ENCODE results near the gene APBA3.
"Not testable (repeated sequence)": the region's sequence is repeated elsewhere in the genome, so short reads cannot be mapped to it uniquely, and the experiment has no call there.

The APBA3 gene

GRCh38 chr19:3771000-3771905 is 9.8 kb upstream of the APBA3 start:
- no peak for DNase-seq

GRCh38 chr19:3770136-3770999 is 8.9 kb upstream of the APBA3 start:
- DNase-seq: no peak

- no peak for DNase-seq
Measured at GRCh38 chr19:3769494-3769893, 8.0 kb upstream of the APBA3 start.

GRCh38 chr19:3768748-3769099 is 7.2 kb upstream of the APBA3 start:
- DNase-seq: no peak

GRCh38 chr19:3768015-3768747 is 6.7 kb upstream of the APBA3 start:
- no peak for DNase-seq

- DNase-seq: no peak
Measured at GRCh38 chr19:3767050-3767449, 5.6 kb upstream of the APBA3 start.

- DNase-seq: no peak
Measured at GRCh38 chr19:3766520-3766919, 5.0 kb upstream of the APBA3 start.

GRCh38 chr19:3765757-3766156 is 4.3 kb upstream of the APBA3 start:
- DNase-seq: not testable (repeated sequence)

GRCh38 chr19:3765121-3765520 is 3.6 kb upstream of the APBA3 start:
- no peak for DNase-seq

GRCh38 chr19:3762501-3763459 is 1.3 kb upstream of the APBA3 start, which contains the start of gene MRPL54:
Gene MRPL54, plus strand, starts transcription at chr19:3762682. Its CDS starts 19 bp downstream, at chr19:3762701.
- DNase-seq: peak; percentile 98 to 99

GRCh38 chr19:3762130-3762473 is 610 bp upstream of the APBA3 start:
- no peak for DNase-seq

- peak; percentile 23 to 24 for DNase-seq
Measured at GRCh38 chr19:3760871-3761361, 576 bp downstream of the APBA3 start.

GRCh38 chr19:3759482-3760254 is 1.8 kb downstream of the APBA3 start:
- no peak for DNase-seq

GRCh38 chr19:3758297-3758696 is 3.2 kb downstream of the APBA3 start:
- DNase-seq: not testable (repeated sequence)

- DNase-seq: not testable (repeated sequence)
Measured at GRCh38 chr19:3757705-3758104, 3.8 kb downstream of the APBA3 start.

- DNase-seq: no peak
Measured at GRCh38 chr19:3753631-3754410, 7.7 kb downstream of the APBA3 start.

- DNase-seq: no peak
Measured at GRCh38 chr19:3752492-3752891, 9.0 kb downstream of the APBA3 start.

- DNase-seq: no peak
Measured at GRCh38 chr19:3751236-3751635, 10.3 kb downstream of the APBA3 start.

- DNase-seq: no peak
Measured at GRCh38 chr19:3750211-3750610, 11.3 kb downstream of the APBA3 start.

GRCh38 chr19:3748965-3749364 is 12.5 kb downstream of the APBA3 start:
- DNase-seq: no peak

Data from activated CD4-positive, alpha-beta T cell treated with anti-CD3 and anti-CD28 coated beads, Interleukin-2, amount 50 U/mL, for 48 hours (primary cell).